Transverse colon (tissue), 4 donors: ENCODE results near the gene BLCAP. TPM values are rescaled to one million over a fixed set of nuclear protein-coding genes. Genes with fewer than 3 reads are reported as not detected.
"Not testable (repeated sequence)": the region's sequence is repeated elsewhere in the genome, so short reads cannot be mapped to it uniquely, and the experiment has no call there.

Experiments used
- DNase-seq: peaks from one replicate; pipeline ENCODE4 v3.0.0-alpha.2; 2019
- H3K27ac ChIP-seq, 4 donors: fragments of 200-600 bp; sonication (generic); 2 replicates each; pipeline ENCODE4 v1.5.1; 2016 to 2018; ENCODE audit warnings: inconsistent platforms in 4 of 4
- H3K27me3 ChIP-seq: fragments of 200-600 bp; sonication (generic); 2 replicates; pipeline ENCODE4 v1.5.1; 2017; ENCODE audit warnings: inconsistent platforms
- H3K36me3 ChIP-seq, 4 donors: fragments of 200-600 bp; sonication (generic); 2 replicates each; pipeline ENCODE4 v1.5.1; 2017 to 2019; ENCODE audit warnings: inconsistent platforms in 4 of 4
- H3K4me1 ChIP-seq, 4 donors: fragments of 200-600 bp; sonication (generic); 2 replicates each; pipeline ENCODE4 v1.5.1; 2017 to 2020; ENCODE audit warnings: inconsistent platforms in 4 of 4
- H3K4me3 ChIP-seq, 4 donors: fragments of 200-600 bp; sonication (generic); 1 replicate in 1 of 4; 2 replicates in 3 of 4; pipeline versions ENCODE4 v1.5.1 to v1.6.1; 2017 to 2019; ENCODE audit warnings: inconsistent platforms in 4 of 4
- H3K9me3 ChIP-seq, 2 donors: fragments of 200-600 bp; sonication (generic); 2 replicates each; pipeline ENCODE4 v1.5.1; 2017 to 2019; ENCODE audit warnings: inconsistent platforms in 2 of 2
- CTCF ChIP-seq, 5 experiments: fragments of 200-600 bp in 3 of 5; fragments of 450-650 bp in 2 of 5; sonication (generic) in 3 of 5; IDR thresholded peaks; 1 replicate in 2 of 5; 2 replicates in 3 of 5; pipeline ENCODE4 v1.5.1; 2016 to 2017; ENCODE audit warnings: antibody characterized with exemption in 5 of 5, inconsistent platforms in 3 of 5, mild to moderate bottlenecking in 2 of 5, moderate library complexity in 1 of 5
- EP300 ChIP-seq: sonication (generic); formaldehyde crosslinking; IDR thresholded peaks from one replicate; pipeline ENCODE4 v1.6.1; 2017; ENCODE audit warnings: antibody characterized with exemption, low read depth
- POLR2A ChIP-seq: fragments of 450-650 bp; IDR thresholded peaks from one replicate; pipeline ENCODE4 v1.6.1; 2016; ENCODE audit warnings: antibody characterized with exemption, mild to moderate bottlenecking, moderate library complexity
- POLR2AphosphoS5 ChIP-seq, 3 donors: sonication (generic); formaldehyde crosslinking; IDR thresholded peaks; one replicate each; pipeline ENCODE4 v1.6.1; 2016; ENCODE audit warnings: antibody characterized with exemption in 3 of 3
- WGBS, 2 donors: methylation state at CpG; one replicate each; pipeline ENCODE4 v1.1.5; 2018; ENCODE audit warnings: low coverage in 1 of 2; 5-methylcytosine and 5-hydroxymethylcytosine counted together
- in situ Hi-C, 4 donors: fragments of 200-750 bp; cut with MboI; loops; one replicate each; pipeline versions ENCODE4 v1.15.0 to v1.15.1; 2017; ENCODE audit warnings: low sequenced_read_pairs in 3 of 4, low pct_ligation_motif_present in 1 of 4, low pct_unique_long_range_greater_than_20kb in 1 of 4
- intact Hi-C: fragments of 100-400 bp; cut with DNase I; formaldehyde crosslinking; loops from one replicate; pipeline ENCODE4 v1.15.1; 2023; ENCODE audit warnings: low total_unique reads
- total RNA-seq, 4 donors: library from RNA; depleted of rRNA; stranded (reverse); fragments of >200 nt; gene quantifications; one replicate each; pipeline ENCODE4 v1.1.0, GENCODE V29; 2016

BLCAP gene
- total RNA-seq, 4 donors from 2014 or later: 80.8 to 283 (median 117) TPM

GRCh38 chr20:37558306-37558705 is 30.6 kb upstream of the BLCAP start:
- Histone ChIP-seq H3K27me3 (peaks cover 27% of the 10 kb centered on the region), H3K27ac (no peak overlapping the region), H3K4me3 (no peak overlapping the region), H3K9me3 (no peaks in the 10 kb centered on the region), H3K36me3 (no peaks in the 10 kb centered on the region), H3K4me1 (no peaks in the 10 kb centered on the region)
- intact Hi-C loops: no loop called here
- DNase-seq: no peak
- WGBS, 2 donors: 50 to 73% methylated on average over 1 to 4 of the region's 4 CpGs
- in situ Hi-C loops: loop anchor here in 3 of 4 donors (25.0 kb wide), 2 partner anchors 429 to 679 kb away; no protein-coding TSS in a partner anchor
- no peak for TF ChIP-seq EP300
- TF ChIP-seq POLR2AphosphoS5 (IDR thresholded peaks at IDR 0.05): no peak
- TF ChIP-seq POLR2A: no peak
- no peak for TF ChIP-seq CTCF (IDR thresholded peaks at IDR 0.05)

- Histone ChIP-seq H3K9me3 (no peaks in the 10 kb centered on the region), H3K27me3 (peaks cover 9% of the 10 kb centered on the region), H3K27ac (no peak overlapping the region), H3K4me1 (no peaks in the 10 kb centered on the region), H3K36me3 (no peaks in the 10 kb centered on the region), H3K4me3 (no peak overlapping the region)
- in situ Hi-C loops: loop anchor here in 3 of 4 donors (25.0 kb wide), 2 partner anchors 431 to 681 kb away; no protein-coding TSS in a partner anchor
- intact Hi-C loops: no loop called here
- DNase-seq: no peak
- 49 to 84% methylated on average over 6 of the region's 6 CpGs for WGBS, 2 donors
- no peak for TF ChIP-seq CTCF (IDR thresholded peaks at IDR 0.05)
- no peak for TF ChIP-seq POLR2AphosphoS5 (IDR thresholded peaks at IDR 0.05)
- TF ChIP-seq EP300: no peak
- no peak for TF ChIP-seq POLR2A
Observed at GRCh38 chr20:37556538-37556937, 28.9 kb upstream of the BLCAP start.

- 68 to 69% methylated on average over 7 to 13 of the region's 13 CpGs for WGBS, 2 donors
- H3K27me3 ChIP-seq, H3K4me3 ChIP-seq, H3K27ac ChIP-seq, H3K36me3 ChIP-seq, intact Hi-C loops, H3K4me1 ChIP-seq, DNase-seq, H3K9me3 ChIP-seq: not testable (repeated sequence)
- in situ Hi-C loops: loop anchor here in 3 of 4 donors (25.0 kb wide), 2 partner anchors 432 to 682 kb away; no protein-coding TSS in a partner anchor
Observed at GRCh38 chr20:37554721-37555298, 27.1 kb upstream of the BLCAP start.

GRCh38 chr20:37552415-37552814 is 24.7 kb upstream of the BLCAP start:
- 29 to 57% methylated on average over 1 of the region's 1 CpG for WGBS, 2 donors
- Histone ChIP-seq H3K9me3 (no peaks in the 10 kb centered on the region), H3K36me3 (no peaks in the 10 kb centered on the region), H3K4me3 (no peak overlapping the region), H3K27me3 (no peaks in the 10 kb centered on the region), H3K27ac (no peak overlapping the region), H3K4me1 (peaks cover 0 to 8% (median 3%) of the 10 kb centered on the region in 4 donors)
- no peak for TF ChIP-seq POLR2A
- no peak for TF ChIP-seq CTCF (IDR thresholded peaks at IDR 0.05)
- TF ChIP-seq EP300: no peak
- TF ChIP-seq POLR2AphosphoS5 (IDR thresholded peaks at IDR 0.05): no peak
- in situ Hi-C loops (loop anchor here in 3 of 4 donors (25.0 kb wide), 2 partner anchors 435 to 685 kb away; no protein-coding TSS in a partner anchor), intact Hi-C loops (no loop called here)
- DNase-seq: no peak

- in situ Hi-C loops: loop anchor here in 3 of 4 donors (25.0 kb wide), 2 partner anchors 436 to 686 kb away; no protein-coding TSS in a partner anchor
- H3K4me1 ChIP-seq: peaks cover 0 to 11% (median 3%) of the 10 kb centered on the region in 4 donors
- H3K36me3 ChIP-seq, H3K27ac ChIP-seq, H3K9me3 ChIP-seq, intact Hi-C loops, DNase-seq, H3K4me3 ChIP-seq, H3K27me3 ChIP-seq: not testable (repeated sequence)
- WGBS, 2 donors: 84% methylated on average over 2 of the region's 2 CpGs; no CpG with 5 or more reads in 1 of the 2 donors
Observed at GRCh38 chr20:37551660-37552059, 24.0 kb upstream of the BLCAP start.

- H3K4me1 ChIP-seq: peaks cover 0 to 11% (median 3%) of the 10 kb centered on the region in 4 donors
- H3K36me3 ChIP-seq, H3K9me3 ChIP-seq, H3K27ac ChIP-seq, intact Hi-C loops, DNase-seq, H3K27me3 ChIP-seq, H3K4me3 ChIP-seq: not testable (repeated sequence)
- in situ Hi-C loops: loop anchor here in 3 of 4 donors (25.0 kb wide), 2 partner anchors 437 to 687 kb away; no protein-coding TSS in a partner anchor
- 77 to 78% methylated on average over 11 to 16 of the region's 16 CpGs for WGBS, 2 donors
Observed at GRCh38 chr20:37550101-37550920, 22.6 kb upstream of the BLCAP start.
